Measurements from ENCODE around the gene CDC42EP1.

Gene CDC42EP1

GRCh38 chr22:37553725-37554124 is 6.6 kb upstream of the CDC42EP1 start:
- Histone ChIP-seq H3K36me3 (ENCODE audit: control insufficient read depth, insufficient read depth, low read length) (no peaks in the 10 kb centered on the region), H3K9ac (ENCODE audit: low read length) (no peak overlapping the region), H3K9me3 (ENCODE audit: control insufficient read depth, low read length) (no peaks in the 10 kb centered on the region), H3K4me1 (ENCODE audit: control insufficient read depth, insufficient read depth, low read length) (peaks cover 38% of the 10 kb centered on the region), H3K27me3 (ENCODE audit: control insufficient read depth, insufficient read depth, low read length) (no peaks in the 10 kb centered on the region), H3K4me3 (ENCODE audit: low read length) (no peak overlapping the region)

GRCh38 chr22:37555029-37555428 is 5.3 kb upstream of the CDC42EP1 start:
- H3K36me3 ChIP-seq (ENCODE audit: control insufficient read depth, insufficient read depth, low read length), result no peaks in the 10 kb centered on the region
- H3K9me3 ChIP-seq (ENCODE audit: control insufficient read depth, low read length), result no peaks in the 10 kb centered on the region
- H3K4me1 ChIP-seq (ENCODE audit: control insufficient read depth, insufficient read depth, low read length), result peaks cover 44% of the 10 kb centered on the region
- no peak overlapping the region for H3K9ac ChIP-seq (ENCODE audit: low read length)
- no peaks in the 10 kb centered on the region for H3K27me3 ChIP-seq (ENCODE audit: control insufficient read depth, insufficient read depth, low read length)
- no peak overlapping the region for H3K4me3 ChIP-seq (ENCODE audit: low read length)

- no peak overlapping the region for H3K4me3 ChIP-seq (ENCODE audit: low read length)
- H3K4me1 ChIP-seq (ENCODE audit: control insufficient read depth, insufficient read depth, low read length), result peaks cover 42% of the 10 kb centered on the region
- no peak overlapping the region for H3K9ac ChIP-seq (ENCODE audit: low read length)
- H3K36me3 ChIP-seq (ENCODE audit: control insufficient read depth, insufficient read depth, low read length), result no peaks in the 10 kb centered on the region
- H3K9me3 ChIP-seq (ENCODE audit: control insufficient read depth, low read length), result no peaks in the 10 kb centered on the region
- no peaks in the 10 kb centered on the region for H3K27me3 ChIP-seq (ENCODE audit: control insufficient read depth, insufficient read depth, low read length)
These were observed 3.6 kb upstream of the CDC42EP1 start for GRCh38 chr22:37556710-37557109.

GRCh38 chr22:37557321-37558001 is 2.8 kb upstream of the CDC42EP1 start:
- H3K36me3 ChIP-seq (ENCODE audit: control insufficient read depth, insufficient read depth, low read length), result peaks cover 6% of the 10 kb centered on the region
- H3K9me3 ChIP-seq (ENCODE audit: control insufficient read depth, low read length), result no peaks in the 10 kb centered on the region
- no peak overlapping the region for H3K4me3 ChIP-seq (ENCODE audit: low read length)
- no peaks in the 10 kb centered on the region for H3K27me3 ChIP-seq (ENCODE audit: control insufficient read depth, insufficient read depth, low read length)
- H3K9ac ChIP-seq (ENCODE audit: low read length), result peak overlapping the region; percentile 45
- H3K4me1 ChIP-seq (ENCODE audit: control insufficient read depth, insufficient read depth, low read length), result peaks cover 42% of the 10 kb centered on the region

- Histone ChIP-seq H3K4me3 (ENCODE audit: low read length) (no peak overlapping the region), H3K36me3 (ENCODE audit: control insufficient read depth, insufficient read depth, low read length) (peaks cover 6% of the 10 kb centered on the region), H3K27me3 (ENCODE audit: control insufficient read depth, insufficient read depth, low read length) (no peaks in the 10 kb centered on the region), H3K9me3 (ENCODE audit: control insufficient read depth, low read length) (no peaks in the 10 kb centered on the region), H3K4me1 (ENCODE audit: control insufficient read depth, insufficient read depth, low read length) (peaks cover 51% of the 10 kb centered on the region), H3K9ac (ENCODE audit: low read length) (no peak overlapping the region)
These were observed 1.5 kb upstream of the CDC42EP1 start for GRCh38 chr22:37558815-37559214.

GRCh38 chr22:37559521-37559900 is 769 bp upstream of the CDC42EP1 start:
- Histone ChIP-seq H3K4me3 (ENCODE audit: low read length) (peak overlapping the region; percentile 58), H3K36me3 (ENCODE audit: control insufficient read depth, insufficient read depth, low read length) (peaks cover 6% of the 10 kb centered on the region), H3K9me3 (ENCODE audit: control insufficient read depth, low read length) (no peaks in the 10 kb centered on the region), H3K4me1 (ENCODE audit: control insufficient read depth, insufficient read depth, low read length) (peaks cover 58% of the 10 kb centered on the region), H3K27me3 (ENCODE audit: control insufficient read depth, insufficient read depth, low read length) (no peaks in the 10 kb centered on the region), H3K9ac (ENCODE audit: low read length) (peak overlapping the region; percentile 89)

GRCh38 chr22:37560608-37561211 is 430 bp downstream of the CDC42EP1 start:
- Histone ChIP-seq H3K36me3 (ENCODE audit: control insufficient read depth, insufficient read depth, low read length) (peaks cover 6% of the 10 kb centered on the region), H3K9ac (ENCODE audit: low read length) (peak overlapping the region; percentile 97), H3K4me1 (ENCODE audit: control insufficient read depth, insufficient read depth, low read length) (peaks cover 70% of the 10 kb centered on the region), H3K9me3 (ENCODE audit: control insufficient read depth, low read length) (no peaks in the 10 kb centered on the region), H3K4me3 (ENCODE audit: low read length) (peak overlapping the region; percentile 81), H3K27me3 (ENCODE audit: control insufficient read depth, insufficient read depth, low read length) (no peaks in the 10 kb centered on the region)

GRCh38 chr22:37561212-37562048 is 1.1 kb downstream of the CDC42EP1 start:
- Histone ChIP-seq H3K9me3 (ENCODE audit: control insufficient read depth, low read length) (no peaks in the 10 kb centered on the region), H3K4me1 (ENCODE audit: control insufficient read depth, insufficient read depth, low read length) (peaks cover 77% of the 10 kb centered on the region), H3K9ac (ENCODE audit: low read length) (peak overlapping the region; percentile 97), H3K4me3 (ENCODE audit: low read length) (peak overlapping the region; percentile 81), H3K36me3 (ENCODE audit: control insufficient read depth, insufficient read depth, low read length) (peaks cover 7% of the 10 kb centered on the region), H3K27me3 (ENCODE audit: control insufficient read depth, insufficient read depth, low read length) (no peaks in the 10 kb centered on the region)

- Histone ChIP-seq H3K36me3 (ENCODE audit: control insufficient read depth, insufficient read depth, low read length) (peaks cover 14% of the 10 kb centered on the region), H3K4me1 (ENCODE audit: control insufficient read depth, insufficient read depth, low read length) (peaks cover 77% of the 10 kb centered on the region), H3K9ac (ENCODE audit: low read length) (peak overlapping the region; percentile 97), H3K27me3 (ENCODE audit: control insufficient read depth, insufficient read depth, low read length) (no peaks in the 10 kb centered on the region), H3K4me3 (ENCODE audit: low read length) (peak overlapping the region; percentile 81), H3K9me3 (ENCODE audit: control insufficient read depth, low read length) (no peaks in the 10 kb centered on the region)
These were observed 2.0 kb downstream of the CDC42EP1 start for GRCh38 chr22:37562049-37562875.

- H3K4me1 ChIP-seq (ENCODE audit: control insufficient read depth, insufficient read depth, low read length), result peaks cover 80% of the 10 kb centered on the region
- peaks cover 24% of the 10 kb centered on the region for H3K36me3 ChIP-seq (ENCODE audit: control insufficient read depth, insufficient read depth, low read length)
- H3K9me3 ChIP-seq (ENCODE audit: control insufficient read depth, low read length), result no peaks in the 10 kb centered on the region
- peak overlapping the region; percentile 97 for H3K9ac ChIP-seq (ENCODE audit: low read length)
- no peaks in the 10 kb centered on the region for H3K27me3 ChIP-seq (ENCODE audit: control insufficient read depth, insufficient read depth, low read length)
- peak overlapping the region; percentile 17 for H3K4me3 ChIP-seq (ENCODE audit: low read length)
These were observed 3.1 kb downstream of the CDC42EP1 start for GRCh38 chr22:37563153-37564081.

All from mucosa of stomach (tissue), 1 donor.